ENCODE results near the gene CCDC170.
"Not testable (repeated sequence)": the region's sequence is repeated elsewhere in the genome, so short reads cannot be mapped to it uniquely, and the experiment has no call there.

The CCDC170 gene

DNA sequence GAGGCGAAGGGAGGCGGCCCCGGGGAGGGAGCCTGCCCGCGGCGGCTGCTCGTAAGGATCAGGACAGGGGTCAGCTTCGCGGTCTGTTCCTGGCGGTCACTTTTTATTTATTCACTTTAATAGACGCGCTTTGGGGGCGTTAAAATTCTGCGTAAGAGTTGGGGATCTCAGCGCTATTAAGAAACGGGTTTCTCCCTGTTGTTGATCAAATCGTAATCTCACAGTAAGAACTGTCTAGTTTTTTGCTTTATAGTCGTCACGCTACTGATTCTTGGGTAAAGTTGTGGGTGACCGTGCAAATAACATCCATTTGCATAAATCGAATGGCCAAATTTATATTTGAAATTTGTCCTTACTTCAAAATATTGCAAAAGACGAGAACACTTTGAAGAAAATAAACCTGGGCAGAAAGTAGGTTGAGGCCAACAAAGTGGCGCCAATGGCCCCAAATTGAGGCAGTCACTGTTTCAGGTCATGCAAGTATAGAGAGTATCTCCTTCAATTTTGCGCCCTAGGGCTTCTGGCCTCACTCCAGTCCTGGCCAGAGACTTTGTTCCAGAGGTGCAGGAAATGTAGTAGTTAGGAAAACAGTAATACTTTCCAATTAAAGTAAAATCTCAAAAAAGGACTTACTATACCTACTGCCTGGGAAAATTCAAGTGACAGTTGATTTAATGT lies 40.9 kb upstream of the CCDC170 start:
- in situ Hi-C loops (cut with MboI; ENCODE audit: low pct_unique_long_range_greater_than_20kb, low sequenced_read_pairs, unreplicated experiment) = no loop called here
- TF ChIP-seq, protein P1, sequence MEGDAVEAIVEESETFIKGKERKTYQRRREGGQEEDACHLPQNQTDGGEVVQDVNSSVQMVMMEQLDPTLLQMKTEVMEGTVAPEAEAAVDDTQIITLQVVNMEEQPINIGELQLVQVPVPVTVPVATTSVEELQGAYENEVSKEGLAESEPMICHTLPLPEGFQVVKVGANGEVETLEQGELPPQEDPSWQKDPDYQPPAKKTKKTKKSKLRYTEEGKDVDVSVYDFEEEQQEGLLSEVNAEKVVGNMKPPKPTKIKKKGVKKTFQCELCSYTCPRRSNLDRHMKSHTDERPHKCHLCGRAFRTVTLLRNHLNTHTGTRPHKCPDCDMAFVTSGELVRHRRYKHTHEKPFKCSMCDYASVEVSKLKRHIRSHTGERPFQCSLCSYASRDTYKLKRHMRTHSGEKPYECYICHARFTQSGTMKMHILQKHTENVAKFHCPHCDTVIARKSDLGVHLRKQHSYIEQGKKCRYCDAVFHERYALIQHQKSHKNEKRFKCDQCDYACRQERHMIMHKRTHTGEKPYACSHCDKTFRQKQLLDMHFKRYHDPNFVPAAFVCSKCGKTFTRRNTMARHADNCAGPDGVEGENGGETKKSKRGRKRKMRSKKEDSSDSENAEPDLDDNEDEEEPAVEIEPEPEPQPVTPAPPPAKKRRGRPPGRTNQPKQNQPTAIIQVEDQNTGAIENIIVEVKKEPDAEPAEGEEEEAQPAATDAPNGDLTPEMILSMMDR (IDR thresholded peaks at IDR 0.05; ENCODE audit: extremely low read depth, insufficient read depth, missing control alignments) = no peak
- DNase-seq (ENCODE audit: low spot score) = no peak

GRCh38 chr6:151455751-151456398 lies 37.9 kb upstream of the CCDC170 start:
- in situ Hi-C loops (cut with MboI; ENCODE audit: low pct_unique_long_range_greater_than_20kb, low sequenced_read_pairs, unreplicated experiment) = not testable (repeated sequence)

GRCh38 chr6:151461673-151462072 lies 32.1 kb upstream of the CCDC170 start:
- no peak for DNase-seq (ENCODE audit: low spot score)
- TF ChIP-seq, protein P1 (IDR thresholded peaks at IDR 0.05; ENCODE audit: extremely low read depth, insufficient read depth, missing control alignments) = no peak
- in situ Hi-C loops (cut with MboI; ENCODE audit: low pct_unique_long_range_greater_than_20kb, low sequenced_read_pairs, unreplicated experiment) = no loop called here

More at GRCh38 chr6:151455751-151456398, 37.9 kb upstream of the CCDC170 start:
- DNase-seq (ENCODE audit: low spot score) = not testable (repeated sequence)

DNA sequence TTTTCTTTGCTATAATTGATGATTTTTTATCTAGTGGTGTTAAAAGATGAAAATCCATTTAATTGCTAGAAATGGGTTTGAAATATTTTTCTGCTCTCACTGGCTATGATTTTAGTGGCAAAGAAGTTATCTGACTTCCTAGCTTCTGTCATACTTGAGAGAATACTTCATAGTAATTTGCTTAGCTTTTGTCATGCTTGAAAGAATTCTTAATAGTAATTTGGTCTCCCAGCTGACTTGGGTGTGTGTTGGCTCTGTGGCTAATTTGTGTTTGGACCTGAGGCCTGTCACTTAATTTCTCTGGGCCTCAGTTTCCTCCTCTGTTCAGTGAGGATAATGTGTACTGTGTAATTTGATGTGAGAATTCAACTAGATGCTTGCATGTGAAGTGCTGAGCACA lies 29.1 kb upstream of the CCDC170 start:
- in situ Hi-C loops (cut with MboI; ENCODE audit: low pct_unique_long_range_greater_than_20kb, low sequenced_read_pairs, unreplicated experiment) = no loop called here
- no peak for DNase-seq (ENCODE audit: low spot score)
- TF ChIP-seq, protein P1 (IDR thresholded peaks at IDR 0.05; ENCODE audit: extremely low read depth, insufficient read depth, missing control alignments) = no peak

DNA sequence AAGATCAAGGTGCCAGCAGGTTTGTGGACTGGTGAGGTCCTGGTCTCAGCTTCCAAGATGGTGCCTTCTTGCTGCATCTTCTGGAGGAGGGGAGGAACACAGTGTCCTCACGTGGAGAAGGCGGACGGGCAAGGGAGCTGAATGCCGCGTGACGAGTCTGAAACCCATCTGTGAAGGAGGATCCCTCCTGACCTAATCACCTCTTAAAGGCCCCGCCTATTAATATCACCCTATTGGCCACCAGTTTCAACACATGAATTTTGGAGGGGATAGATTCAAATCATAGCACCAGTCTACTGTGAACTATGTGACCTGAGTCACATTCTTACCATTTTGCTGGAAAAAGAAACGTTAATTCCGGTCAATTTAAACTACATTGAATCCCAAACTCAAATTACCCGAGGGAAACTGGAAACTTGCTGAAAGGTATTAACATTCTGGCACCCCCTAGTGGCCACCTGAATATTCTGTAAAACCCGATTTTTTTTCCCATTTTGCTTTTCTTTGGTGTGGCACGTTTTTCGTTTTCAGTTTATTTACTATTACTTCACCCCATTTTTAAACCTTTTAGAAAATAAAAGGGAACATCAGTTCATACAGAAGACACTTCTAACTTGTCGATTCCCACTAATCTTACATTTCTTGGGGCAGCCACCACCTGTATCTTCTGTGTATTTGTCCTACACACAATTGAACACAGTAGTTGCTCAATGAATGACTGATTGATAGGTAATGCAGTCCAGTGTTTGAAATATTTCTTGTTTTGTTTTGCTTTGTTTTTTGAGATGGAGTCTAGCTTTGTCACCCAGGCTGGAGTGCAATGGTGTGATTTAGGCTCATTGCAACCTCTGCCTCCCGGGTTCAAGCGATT lies 17.9 kb upstream of the CCDC170 start:
- in situ Hi-C loops (cut with MboI; ENCODE audit: low pct_unique_long_range_greater_than_20kb, low sequenced_read_pairs, unreplicated experiment) = no loop called here
- DNase-seq (ENCODE audit: low spot score) = peak; percentile 44

DNA sequence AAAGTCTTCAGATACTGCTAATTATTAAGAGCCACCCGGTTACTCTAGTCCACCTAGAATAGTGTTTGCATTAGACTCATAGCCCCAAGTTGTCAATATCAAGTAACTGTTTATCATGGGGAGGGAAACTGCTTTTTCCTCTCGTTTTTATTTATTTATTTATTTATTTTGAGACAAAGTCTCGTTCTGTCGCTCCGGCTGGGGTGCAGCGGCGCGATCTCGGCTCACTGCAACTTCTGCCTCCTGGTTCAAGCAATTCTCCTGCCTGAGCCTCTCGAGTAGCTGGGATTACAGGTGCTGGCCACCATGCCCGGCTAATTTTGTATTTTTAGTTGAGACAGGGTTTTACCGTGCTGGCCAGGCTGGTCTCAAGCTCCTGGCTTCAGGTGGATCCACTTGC lies 16.1 kb upstream of the CCDC170 start:
- TF ChIP-seq, protein P1 (IDR thresholded peaks at IDR 0.05; ENCODE audit: extremely low read depth, insufficient read depth, missing control alignments) = no peak
- DNase-seq (ENCODE audit: low spot score) = no peak
- in situ Hi-C loops (cut with MboI; ENCODE audit: low pct_unique_long_range_greater_than_20kb, low sequenced_read_pairs, unreplicated experiment) = no loop called here

More for the DNA sequence above, 17.9 kb upstream of the CCDC170 start:
- TF ChIP-seq, protein P1 (IDR thresholded peaks at IDR 0.05; ENCODE audit: extremely low read depth, insufficient read depth, missing control alignments) = peak; percentile 62

Measured in GM13977 (cell line).